ENCODE results near the gene FOXC1.

Gene FOXC1

GRCh38 chr6:1600063-1600763 is 9.5 kb upstream of the FOXC1 start:
- no peak for DNase-seq

GRCh38 chr6:1600764-1601157 is 9.0 kb upstream of the FOXC1 start:
- DNase-seq: no peak

DNA sequence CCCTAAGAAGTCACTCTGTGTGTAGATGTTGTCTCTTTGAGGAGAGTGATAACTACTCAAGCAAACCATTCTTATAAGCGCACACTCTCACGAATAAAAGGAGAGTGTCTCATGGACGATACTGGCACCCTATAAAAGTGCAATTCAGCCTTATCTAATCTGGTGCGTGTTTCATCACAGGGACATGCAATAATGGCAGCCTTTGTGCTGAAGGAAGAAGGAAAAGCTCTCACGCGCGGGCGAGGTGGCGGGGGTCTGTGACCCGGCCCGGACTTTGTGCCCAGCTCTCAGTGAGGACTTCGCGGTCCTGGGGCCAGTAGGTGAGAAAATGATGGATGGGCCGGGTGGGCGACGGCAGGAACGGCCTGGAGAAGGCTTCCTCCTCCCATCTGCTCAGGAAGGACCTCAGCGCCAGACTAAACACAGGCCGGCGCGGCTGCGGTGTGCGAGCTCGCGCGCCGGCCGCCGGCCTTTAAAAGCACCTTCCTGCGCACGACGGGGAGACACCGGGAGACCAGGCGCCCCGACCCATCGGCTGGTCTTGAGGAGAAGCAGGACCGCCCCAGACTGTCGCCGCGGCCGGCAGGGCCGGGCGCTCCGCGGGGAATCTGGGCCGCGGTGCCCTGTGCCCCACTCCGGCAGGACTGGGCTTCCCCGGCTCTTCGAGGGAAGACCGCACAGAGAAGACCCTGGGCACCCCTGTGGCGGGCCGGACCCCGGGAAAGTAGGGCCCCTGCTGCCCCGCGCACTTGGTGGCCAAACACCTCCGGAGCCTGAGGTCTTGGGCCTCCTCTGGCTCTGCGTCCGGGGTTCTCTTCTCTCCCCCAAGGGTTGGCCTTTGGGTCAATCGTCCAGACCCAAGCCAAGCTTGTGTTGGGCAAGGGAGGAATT is 8.3 kb upstream of the FOXC1 start:
- DNase-seq: no peak

GRCh38 chr6:1602049-1602713 is 7.5 kb upstream of the FOXC1 start:
- no peak for DNase-seq

DNA sequence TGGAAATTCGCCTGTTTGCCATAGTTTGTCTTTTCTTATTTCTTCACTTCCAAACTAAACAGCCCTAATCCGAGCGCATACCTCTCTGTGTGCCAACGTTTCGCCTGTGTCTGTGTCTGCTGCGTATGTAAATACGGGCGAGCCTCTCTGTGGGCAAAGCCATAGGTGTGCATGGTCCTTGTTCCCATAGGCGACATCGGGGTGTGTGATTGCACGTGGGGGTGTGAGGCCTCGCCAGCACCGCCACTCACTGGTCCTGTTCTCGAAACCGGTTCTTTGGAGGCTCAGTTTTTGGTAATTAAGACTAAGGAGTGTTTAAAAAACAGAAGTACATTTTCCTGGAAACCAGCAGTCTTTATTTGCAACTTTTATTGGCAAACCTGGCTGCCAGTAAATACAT is 6.0 kb upstream of the FOXC1 start:
- no peak for DNase-seq

- DNase-seq: no peak
Measured at GRCh38 chr6:1604158-1605003, 5.3 kb upstream of the FOXC1 start.

- DNase-seq: no peak
Measured at GRCh38 chr6:1605004-1605892, 4.5 kb upstream of the FOXC1 start.

GRCh38 chr6:1605893-1606779 is 3.6 kb upstream of the FOXC1 start:
- DNase-seq: no peak

DNA sequence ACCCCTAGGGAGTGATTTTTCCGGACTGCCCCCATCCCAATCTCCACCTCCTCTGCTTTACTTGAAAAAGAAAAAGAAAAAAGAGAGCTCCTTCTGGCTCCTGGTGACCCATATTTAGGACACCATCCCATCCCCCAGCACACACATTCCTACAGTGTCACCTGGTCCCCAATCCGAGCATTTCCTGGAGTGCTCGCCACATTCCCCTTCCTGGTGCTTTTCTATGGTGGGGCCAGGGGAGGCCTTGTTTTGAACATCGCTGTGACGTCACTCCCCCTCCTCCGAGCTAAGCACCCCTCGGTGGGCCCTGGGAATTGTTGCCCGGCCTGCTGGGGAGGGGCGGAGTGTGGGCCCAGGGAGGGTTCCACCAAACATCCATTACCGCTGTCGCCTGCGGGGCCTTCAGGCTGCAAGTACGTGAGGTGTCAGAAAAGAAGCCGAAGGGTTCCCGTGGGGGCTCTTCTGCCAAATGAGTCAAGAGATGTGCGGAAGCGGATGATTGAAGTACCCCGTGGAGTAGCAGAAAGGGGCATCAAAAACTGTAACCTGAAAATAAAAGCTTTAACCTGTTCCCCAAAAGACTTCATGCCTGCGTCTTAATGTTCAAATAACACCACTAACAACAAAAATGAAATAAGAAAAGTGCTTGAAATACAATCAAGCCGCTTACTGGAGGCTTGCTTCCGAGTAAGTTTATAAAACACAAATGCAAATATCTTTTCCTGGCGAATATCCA is 2.8 kb upstream of the FOXC1 start:
- DNase-seq: no peak

DNA sequence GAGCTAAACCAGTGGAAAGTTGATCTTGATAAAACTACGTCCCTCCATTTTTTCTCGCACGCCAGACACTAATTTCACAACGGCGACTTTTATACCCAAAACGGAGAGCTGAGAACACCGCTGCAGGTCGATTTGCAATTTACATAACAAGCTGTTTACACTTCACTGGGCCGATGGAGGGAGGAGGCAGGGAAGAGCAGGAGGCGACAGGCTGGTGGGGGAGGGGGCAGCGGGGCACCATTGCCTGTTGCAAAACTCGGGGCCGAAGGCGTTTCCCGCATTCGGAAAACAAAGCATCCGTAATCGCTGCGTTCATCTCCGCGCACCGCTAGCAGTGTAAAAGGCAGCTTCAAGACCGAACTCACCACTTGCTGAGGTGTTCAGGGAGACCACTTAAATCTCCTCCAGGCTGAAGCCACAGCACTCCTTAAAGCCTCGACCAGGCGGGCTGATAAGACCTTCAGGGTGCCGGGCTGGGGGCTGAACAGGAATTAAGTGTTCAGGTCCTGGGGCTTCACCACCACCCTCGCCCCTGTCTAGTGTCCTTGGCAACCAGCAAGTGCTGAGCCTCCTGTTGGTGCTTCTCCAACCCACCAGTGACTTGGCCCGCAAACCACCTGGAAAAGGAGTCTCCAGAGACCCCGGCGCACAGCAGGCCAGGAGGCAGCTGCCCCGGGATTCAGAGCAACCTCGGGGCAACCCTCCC is 2.0 kb upstream of the FOXC1 start:
- no peak for DNase-seq

DNA sequence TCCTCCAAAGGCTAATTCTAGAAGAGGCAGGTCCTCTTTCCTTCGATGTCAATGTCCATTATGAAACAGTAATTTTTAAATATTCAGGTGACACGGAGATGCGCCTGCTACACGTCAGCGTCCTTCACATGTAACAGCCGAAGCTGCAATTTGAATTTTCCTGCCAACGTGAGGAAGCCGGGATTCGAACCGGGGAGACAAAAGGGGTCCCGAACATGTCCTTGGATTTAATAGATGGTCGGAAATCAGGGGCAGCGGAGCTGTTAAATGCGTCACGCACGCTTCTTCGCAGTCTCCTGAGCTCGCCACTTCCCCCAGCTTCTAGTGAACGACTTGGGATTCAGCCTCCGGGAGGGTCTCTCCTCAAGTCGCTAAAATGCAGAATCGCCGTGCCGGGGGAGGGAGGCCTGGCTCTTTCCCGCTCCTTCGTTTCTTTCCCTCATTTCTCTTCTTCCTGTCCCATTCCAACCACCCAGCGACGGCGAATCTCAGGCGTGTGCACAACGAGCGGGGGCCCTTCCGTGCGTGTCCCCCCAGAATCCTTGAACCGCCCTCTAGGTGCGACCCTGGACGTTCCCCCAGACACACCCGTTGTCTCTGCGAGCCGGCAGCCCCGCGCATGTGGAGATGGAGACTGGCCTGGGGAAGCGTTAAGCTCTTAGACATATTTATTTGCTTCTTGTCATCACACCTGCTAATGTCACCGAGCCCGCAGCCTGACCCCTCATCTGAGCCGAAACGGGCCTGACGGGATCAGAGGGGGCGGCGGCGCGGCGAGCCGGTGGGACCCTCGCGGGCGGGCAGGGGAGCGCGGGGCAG is 1.3 kb upstream of the FOXC1 start:
- no peak for DNase-seq

DNA sequence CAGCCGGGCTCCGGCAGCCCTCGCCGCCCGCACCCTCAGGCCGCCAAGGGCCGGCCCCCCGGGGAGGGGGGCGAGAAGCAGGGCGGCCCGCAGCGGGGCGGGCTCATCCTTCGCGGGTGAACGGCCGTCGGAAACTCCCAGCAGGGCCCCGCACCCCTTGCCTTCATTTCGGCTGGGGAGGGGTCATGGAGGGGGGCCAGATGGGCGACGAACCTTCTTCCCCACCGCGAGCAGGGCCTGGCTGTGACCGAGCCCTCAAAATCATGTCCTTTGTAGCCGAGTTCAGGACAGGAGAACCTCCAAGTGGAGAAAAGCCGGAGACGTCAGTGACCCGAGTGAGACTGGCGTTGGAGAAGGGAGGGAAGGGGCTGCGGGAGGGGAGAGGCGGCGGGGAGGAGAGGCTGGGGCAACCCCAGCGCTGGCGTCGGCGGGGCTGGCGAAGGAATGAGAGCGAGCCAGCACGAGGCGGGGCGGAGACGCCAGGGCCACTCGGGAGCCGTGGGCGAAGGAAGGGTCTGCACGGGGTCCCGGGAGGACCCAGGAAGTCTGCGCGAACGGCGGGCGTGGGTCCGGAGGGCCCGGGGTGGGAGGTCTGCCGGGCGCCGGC is 571 bp upstream of the FOXC1 start:
- DNase-seq: no peak

DNA sequence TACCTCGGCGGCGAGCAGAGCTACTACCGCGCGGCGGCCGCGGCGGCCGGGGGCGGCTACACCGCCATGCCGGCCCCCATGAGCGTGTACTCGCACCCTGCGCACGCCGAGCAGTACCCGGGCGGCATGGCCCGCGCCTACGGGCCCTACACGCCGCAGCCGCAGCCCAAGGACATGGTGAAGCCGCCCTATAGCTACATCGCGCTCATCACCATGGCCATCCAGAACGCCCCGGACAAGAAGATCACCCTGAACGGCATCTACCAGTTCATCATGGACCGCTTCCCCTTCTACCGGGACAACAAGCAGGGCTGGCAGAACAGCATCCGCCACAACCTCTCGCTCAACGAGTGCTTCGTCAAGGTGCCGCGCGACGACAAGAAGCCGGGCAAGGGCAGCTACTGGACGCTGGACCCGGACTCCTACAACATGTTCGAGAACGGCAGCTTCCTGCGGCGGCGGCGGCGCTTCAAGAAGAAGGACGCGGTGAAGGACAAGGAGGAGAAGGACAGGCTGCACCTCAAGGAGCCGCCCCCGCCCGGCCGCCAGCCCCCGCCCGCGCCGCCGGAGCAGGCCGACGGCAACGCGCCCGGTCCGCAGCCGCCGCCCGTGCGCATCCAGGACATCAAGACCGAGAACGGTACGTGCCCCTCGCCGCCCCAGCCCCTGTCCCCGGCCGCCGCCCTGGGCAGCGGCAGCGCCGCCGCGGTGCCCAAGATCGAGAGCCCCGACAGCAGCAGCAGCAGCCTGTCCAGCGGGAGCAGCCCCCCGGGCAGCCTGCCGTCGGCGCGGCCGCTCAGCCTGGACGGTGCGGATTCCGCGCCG is 994 bp downstream of the FOXC1 start:
- no peak for DNase-seq

GRCh38 chr6:1611322-1611571 is 1.5 kb downstream of the FOXC1 start:
- DNase-seq: no peak

DNA sequence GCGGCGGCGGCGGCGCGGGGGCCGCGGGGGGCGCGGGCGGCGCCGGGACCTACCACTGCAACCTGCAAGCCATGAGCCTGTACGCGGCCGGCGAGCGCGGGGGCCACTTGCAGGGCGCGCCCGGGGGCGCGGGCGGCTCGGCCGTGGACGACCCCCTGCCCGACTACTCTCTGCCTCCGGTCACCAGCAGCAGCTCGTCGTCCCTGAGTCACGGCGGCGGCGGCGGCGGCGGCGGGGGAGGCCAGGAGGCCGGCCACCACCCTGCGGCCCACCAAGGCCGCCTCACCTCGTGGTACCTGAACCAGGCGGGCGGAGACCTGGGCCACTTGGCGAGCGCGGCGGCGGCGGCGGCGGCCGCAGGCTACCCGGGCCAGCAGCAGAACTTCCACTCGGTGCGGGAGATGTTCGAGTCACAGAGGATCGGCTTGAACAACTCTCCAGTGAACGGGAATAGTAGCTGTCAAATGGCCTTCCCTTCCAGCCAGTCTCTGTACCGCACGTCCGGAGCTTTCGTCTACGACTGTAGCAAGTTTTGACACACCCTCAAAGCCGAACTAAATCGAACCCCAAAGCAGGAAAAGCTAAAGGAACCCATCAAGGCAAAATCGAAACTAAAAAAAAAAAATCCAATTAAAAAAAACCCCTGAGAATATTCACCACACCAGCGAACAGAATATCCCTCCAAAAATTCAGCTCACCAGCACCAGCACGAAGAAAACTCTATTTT is 2.0 kb downstream of the FOXC1 start:
- DNase-seq: no peak

GRCh38 chr6:1612299-1612973 is 2.7 kb downstream of the FOXC1 start:
- DNase-seq: no peak

All from NCI-H1417 treated with DMSO at 0.1 percent for 48 hours (cell line).